ENCODE measurements around the gene RYR2.
A peak's percentile ranks its signal among the peaks of the same experiment; 100 is the strongest.

RYR2 gene

DNA sequence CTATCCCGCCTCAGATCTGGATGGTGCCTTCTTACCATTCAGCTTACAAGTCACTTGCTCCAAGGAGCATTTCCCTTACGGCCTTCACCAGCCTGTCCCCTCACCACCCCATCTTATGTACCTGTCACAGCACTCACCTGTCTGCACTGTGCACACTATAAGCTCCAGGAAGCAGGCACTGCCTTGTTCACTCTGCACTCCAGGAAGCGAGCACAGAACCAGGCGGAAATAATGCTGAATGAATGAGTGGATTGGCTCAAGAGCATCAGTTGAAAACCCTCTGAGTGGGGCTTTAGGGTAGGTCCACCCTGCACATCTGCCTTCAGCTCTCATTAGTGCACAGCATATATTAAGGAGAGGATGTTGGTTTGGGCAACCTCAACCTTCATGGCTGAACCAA, 8.9 kb upstream of the RYR2 start:
- no peak for DNase-seq

DNA sequence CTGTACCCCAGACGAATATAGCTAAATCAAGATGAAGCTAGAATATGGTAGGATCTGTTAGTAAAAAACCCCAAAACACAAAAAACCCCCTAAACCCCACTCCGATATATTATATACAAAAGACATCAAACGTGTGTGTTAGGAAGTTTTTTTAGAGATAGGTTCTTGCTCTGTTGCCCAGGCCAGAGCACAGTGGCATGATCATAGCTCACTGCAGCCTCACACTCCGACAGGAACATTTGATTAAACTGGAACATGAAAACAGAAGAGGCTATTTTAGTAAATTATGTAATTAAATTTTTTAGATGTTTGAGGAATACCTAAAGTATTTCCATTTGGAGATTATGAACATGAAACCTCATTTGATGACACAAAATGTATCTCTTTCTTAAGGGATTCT, 8.2 kb upstream of the RYR2 start:
- DNase-seq = no peak

DNA sequence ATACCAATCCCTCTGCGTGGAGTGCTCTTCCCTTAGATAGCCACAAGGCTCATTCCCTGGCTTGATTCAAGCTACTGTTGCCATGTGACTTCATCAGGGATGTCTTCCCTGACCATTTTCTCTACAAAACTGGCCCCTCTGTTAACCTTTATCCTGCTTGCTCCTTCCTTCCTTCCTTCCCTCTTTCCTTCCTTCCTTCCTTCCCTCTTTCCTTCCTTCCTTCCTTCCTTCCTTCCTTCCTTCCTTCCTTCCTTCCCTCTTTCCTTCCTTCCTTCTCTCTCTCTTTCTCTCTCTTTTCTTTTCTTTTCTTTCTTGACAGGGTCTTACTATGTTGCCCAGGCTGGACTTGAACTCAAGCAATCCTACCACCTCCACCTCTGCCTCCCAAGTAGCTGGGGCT, 6.2 kb upstream of the RYR2 start:
- DNase-seq = no peak

GRCh38 chr1:237038211-237038610, 3.8 kb upstream of the RYR2 start:
- DNase-seq = no peak

DNA sequence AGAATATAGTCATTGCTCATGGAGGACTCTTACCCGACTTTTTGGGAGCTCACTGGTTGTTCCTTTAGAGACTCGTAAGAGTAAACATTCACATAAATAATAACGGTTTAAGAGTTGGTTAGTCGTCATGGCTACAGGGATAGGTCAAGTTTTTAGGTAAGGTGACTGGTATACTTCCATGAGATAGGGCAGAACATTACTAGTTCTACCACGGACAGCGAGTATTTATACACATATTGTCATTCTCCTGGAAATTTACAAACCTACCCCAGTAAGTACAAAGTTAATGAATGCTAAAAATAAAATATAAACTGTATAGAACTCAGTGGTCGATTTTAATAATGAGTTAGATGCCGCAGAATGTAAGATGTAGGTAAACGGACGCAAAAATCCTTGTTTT, 1.2 kb upstream of the RYR2 start:
- DNase-seq = no peak

- DNase-seq = no peak
These were observed 556 bp upstream of the RYR2 start for GRCh38 chr1:237041461-237041794.

DNA sequence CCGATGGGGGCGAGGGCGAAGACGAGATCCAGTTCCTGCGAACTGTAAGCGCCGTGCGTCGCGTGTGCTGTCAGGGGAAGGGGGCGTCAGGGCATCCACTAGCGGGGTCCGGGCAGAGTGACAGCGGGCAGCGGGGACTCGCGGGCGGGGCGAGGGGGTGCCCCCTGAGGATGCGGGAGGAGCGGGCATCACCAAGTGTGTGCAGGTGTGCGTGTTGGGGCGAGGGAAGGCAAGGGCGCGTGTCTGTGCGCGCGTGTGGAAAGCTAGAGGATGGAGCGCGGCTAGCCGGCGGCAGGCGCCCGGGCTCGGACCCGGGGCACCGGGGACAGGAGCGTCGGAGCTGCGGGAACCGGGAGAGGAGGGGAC, 525 bp downstream of the RYR2 start:
- no peak for DNase-seq

DNA sequence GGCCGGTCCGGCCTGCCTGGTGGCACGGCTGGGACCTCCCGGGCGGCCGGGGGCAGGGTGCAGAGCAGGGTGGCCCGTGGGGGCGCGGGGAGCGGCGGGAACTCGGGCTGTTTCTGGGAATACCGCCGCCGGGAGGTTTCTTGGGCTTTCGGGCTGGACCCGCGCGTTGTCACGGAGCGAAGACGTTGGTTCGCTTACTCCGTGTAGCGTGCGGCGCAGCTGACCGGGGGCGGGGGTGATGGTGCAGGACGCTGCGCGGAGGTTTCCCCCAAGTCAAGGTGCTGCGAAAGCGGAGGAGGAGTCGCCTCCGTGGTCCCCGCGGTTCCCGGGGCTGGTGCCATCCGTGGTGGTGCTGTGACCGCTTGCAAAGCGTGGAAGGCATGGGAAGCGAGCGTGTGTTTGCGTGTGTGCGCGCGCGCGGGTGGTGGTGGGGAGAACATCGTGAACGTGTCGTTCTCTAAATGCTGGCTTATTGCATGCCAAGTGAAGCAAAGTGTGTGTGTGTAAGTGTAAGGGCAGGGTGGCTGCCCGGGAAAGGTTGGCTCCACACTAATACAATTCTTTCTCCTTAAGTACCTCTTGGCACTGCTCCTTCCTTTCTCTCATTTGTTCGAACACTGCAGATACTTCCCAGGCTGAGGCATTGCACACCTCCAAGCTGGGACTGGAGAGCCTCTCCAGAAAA, 1.1 kb downstream of the RYR2 start:
- no peak for DNase-seq

DNA sequence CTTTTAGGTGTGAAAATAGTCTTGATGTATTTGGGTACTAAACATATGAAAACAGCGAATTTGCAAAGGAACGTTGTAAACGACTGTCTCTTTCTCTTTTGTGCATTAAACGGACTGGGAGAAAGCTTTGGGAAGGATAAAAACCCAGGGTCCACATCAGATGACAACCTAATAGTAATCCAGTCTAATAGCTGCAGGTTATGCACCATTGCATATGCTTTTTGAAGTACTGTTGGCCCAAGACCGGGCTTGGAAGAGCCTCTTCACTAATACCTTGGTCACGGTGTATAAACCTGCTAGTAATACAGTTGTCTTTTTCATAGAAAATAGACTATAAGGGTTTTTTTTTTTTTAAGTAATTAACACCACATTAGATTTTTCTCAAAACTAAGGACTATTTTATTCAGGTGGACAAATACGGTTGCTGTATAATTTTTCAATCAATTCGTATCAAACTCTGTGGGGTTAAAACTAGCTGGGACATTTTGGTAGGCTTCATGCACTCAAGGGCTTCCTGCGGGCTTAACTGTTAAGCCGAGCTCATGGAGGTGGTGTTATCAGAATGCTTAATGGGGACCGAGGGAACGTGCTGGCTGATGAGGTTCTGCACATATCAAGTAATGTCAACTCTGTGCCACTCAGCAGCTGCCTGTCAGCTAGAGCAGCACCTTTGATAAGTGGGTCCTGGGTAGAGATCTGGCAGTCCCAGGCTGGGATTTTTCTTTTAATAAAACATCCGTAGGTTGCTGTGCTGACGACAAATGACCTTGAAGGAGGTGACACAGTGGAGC, 2.1 kb downstream of the RYR2 start:
- no peak for DNase-seq

DNA sequence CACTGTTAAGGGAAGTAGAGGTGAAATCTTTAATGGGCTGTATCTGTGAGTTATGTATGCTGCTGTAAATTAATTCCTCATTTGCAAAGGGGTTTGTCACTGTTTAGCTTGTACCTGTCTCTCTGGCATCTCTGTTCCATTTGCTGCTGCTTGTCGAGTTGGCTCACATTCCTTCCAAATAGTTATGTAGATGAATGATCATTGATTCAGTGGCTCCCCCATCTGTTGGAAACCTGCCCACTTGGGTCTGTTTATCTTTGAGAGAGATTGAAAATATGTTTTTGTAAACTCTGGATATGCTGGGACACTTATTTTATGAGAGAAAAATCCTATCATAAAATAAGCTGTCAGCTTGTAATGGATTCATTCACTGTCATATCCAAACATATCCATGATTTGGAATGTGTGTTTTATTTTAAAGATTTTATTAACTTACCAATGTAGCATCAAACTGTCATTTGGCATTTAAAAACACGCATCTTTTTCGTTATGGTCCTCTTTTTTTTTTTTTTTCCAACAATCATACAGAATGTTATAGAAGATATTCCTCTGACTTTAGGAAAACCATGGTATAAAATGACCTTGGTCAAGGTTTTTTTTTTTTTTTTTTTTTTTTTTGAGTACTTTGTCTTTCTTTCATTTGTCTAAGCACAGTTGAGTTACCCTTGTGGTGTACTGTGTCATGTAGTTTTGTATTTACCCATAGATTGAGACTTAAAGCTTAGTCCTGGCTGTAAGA, 3.5 kb downstream of the RYR2 start:
- DNase-seq = peak; percentile 38

DNA sequence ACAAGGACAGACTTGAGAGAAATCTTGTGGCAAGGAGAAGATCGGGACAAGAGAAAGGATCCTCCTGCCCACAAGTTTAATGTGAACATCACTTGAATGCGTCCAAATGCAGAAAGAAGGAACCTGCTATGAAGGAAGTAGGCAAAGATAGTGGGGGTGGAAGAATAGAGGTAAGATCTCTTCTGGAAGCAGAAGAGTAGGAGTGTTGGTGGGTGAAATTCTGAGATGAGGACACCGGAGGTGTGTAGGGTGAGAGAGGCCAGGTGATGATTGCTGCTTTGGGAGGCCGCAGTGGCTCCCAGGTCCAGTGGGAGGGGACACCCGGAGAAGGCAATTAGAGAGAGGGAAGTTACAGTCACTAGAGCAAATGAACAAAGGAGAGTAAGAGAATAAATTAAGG, 6.8 kb downstream of the RYR2 start:
- DNase-seq = no peak

GRCh38 chr1:237050185-237050584, 8.2 kb downstream of the RYR2 start:
- no peak for DNase-seq

GRCh38 chr1:237050915-237051314, 8.9 kb downstream of the RYR2 start:
- DNase-seq = no peak

GRCh38 chr1:237054313-237054712, 12.3 kb downstream of the RYR2 start:
- DNase-seq = no peak

GRCh38 chr1:237058470-237058869, 16.5 kb downstream of the RYR2 start:
- no peak for DNase-seq

DNA sequence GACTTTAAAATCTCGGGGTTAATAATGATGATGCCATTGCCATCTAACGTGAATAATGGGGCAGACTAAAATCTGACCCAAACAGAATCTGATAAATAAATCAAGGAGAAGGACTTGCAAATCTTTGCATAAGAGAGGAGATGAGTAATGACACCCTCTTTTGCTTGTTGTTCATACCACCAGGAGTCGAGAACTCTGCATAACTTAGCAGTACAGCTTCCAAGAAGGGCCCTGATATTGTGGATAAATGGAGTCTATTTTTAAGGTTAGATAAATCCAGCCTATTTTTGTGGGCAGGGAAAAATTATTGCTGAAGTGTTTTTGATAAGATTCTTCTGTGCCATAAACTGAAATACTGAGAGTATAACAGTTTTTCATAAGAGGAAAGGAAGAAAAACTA, 17.3 kb downstream of the RYR2 start:
- no peak for DNase-seq

GRCh38 chr1:237062976-237063375, 21.0 kb downstream of the RYR2 start:
- no peak for DNase-seq

DNA sequence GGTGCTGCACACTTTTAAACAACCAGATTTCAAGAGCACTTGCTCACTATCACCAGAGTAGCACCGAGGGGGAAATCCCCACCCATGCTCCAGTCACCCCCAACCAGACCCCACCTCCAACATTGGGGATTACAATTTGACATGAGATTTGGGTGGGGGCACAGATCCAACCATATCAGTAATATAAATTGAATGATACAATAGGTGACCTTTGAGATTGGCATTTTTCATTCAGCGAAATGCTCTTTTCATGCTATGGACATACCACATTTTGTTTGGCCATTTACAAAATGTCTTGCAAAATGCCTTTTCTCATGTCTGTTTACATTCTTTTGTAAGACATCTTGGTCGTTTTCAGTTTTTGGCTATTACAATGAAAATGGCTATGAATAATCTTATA, 23.9 kb downstream of the RYR2 start:
- no peak for DNase-seq

DNA sequence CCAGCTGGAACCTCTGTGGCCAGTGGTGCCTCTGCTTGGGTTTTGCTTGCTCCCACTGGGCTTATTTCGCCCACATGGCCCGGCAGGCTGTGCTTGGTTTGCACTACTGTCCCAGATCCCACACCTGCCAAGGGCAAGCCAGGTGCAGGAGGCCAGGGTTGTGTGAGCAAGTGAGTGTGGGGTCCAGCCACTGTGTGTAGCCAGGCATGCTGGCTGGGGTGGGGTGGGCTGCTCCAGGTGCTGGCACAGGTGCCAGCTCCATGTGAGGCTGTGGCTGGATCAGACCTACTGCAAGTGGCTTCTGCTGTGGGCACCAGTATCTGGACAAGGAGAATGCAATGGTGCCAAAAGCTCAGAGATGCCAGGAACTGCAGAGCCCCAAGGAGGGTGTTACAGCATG, 28.5 kb downstream of the RYR2 start:
- DNase-seq = no peak

- no peak for DNase-seq
These were observed 29.8 kb downstream of the RYR2 start for GRCh38 chr1:237071641-237072420.

GRCh38 chr1:237074371-237075117, 32.6 kb downstream of the RYR2 start:
- no peak for DNase-seq

DNA sequence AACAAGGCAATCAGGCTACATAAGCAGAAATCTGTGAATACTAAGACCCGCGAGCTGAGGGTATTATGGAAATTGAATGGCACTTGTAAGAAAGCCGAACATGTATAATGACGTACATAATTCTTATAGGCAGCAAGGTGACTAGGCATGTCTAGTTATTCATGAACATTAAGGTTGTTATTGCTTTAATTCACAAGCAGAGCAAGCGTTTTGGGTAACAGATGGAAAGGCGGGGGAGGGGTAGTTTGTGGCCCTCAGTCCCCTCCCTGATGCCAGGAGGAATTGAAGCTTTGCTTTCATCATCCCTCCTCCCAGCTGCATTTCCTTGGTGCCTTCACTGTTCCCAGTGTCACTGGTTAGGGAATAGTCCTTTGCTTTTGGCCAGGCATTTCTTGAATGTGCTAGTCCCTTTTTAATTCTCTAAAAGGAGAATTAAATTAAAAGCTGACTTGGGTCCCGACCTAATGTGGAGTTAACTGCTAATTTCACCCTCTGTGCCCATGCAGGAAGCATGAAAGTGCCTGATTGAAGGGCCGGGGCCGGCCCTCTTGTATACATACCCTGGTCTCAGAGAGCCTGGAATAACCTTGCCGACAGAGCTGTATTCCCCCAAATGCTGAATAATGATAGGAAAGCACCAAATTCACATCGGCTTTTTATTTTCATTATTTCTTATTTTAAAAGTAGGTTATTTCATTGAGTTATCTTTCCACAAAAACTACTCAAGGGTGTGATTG, 42.5 kb downstream of the RYR2 start:
- no peak for DNase-seq

Measured in hematopoietic multipotent progenitor cell treated with erythropoietin and hydrocortisone succinate and interleukin-3 and kit ligand, for 8 days (in vitro differentiated cells).